ENCODE data around the gene UTP25.

- no peak for TF ChIP-seq CTCF (conservative IDR thresholded peaks at IDR 0.05; ENCODE audit: low read depth, low read length)
- no peak for TF ChIP-seq EZH2 (IDR thresholded peaks at IDR 0.05; ENCODE audit: low read length, unreplicated experiment)
These were observed 73.4 kb downstream of the UTP25 start for GRCh38 chr1:209901211-209901610.
